Superior temporal gyrus (tissue), 1 donor: ENCODE measurements around the gene METRN.

Source experiments
- DNase-seq: peaks from one replicate; pipeline ENCODE4 v3.0.0-alpha.2; 2016; ENCODE audit errors: extremely low spot score

The METRN gene

DNA sequence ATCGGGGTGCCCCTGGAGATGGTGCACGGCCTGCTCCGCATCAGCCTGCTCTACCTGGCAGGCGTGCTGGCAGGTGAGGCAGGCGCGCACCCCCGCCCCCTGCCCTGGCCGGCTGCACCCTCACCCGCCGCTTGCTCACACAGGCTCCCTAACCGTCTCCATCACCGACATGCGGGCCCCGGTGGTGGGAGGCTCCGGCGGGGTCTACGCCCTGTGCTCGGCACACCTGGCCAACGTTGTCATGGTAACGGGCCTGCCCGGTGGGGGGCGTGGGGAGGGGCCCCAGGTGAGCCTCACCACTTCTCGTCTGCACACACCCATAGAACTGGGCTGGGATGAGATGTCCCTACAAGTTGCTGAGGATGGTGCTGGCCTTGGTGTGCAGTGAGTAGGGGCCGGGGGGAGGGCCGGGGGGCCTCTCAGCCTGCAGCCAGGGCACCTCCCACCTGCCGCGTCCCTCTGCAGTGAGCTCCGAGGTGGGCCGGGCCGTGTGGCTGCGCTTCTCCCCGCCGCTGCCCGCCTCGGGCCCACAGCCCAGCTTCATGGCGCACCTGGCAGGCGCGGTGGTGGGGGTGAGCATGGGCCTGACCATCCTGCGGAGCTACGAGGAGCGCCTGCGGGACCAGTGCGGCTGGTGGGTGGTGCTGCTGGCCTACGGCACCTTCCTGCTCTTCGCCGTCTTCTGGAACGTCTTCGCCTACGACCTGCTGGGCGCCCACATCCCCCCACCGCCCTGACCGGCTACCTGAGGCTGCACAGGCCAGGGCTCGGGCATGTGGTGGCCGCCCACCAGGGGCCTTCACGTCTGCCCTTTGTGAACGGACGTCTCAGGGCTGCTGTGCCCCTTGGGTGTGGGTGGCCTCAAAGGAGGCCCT, 37.4 kb upstream of the METRN start:
- DNase-seq = no peak

DNA sequence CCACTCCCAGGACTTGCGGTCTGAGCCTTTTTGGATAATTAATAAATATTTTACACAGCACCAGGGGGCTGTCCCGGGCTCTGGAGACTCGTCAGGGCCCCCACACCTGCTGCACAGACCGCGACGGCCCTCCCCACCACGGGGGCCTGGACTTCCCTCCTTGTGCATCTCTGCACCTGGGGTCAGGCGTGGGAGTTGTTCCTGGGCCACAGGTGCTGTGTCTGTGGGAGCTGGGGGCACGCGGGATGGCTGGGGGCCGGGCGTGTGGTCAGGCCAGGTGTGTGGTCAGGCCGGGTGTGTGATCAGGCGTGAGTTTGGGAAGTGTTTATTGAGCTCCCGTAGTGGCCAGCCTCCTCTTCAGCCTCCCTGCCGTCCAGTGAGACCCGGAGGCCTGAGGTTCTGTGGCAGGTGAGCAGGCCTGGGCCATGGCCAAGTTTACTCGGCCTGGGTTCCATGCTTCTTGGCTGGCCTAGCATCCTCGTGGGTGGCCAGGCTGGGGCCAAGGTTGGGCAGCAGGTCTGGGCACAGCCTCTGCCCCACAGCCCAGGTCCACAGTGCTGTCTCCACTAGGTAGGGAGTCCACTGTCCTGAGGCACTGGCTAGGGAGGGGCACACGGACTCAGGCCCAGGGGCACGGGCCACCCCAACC, 36.6 kb upstream of the METRN start:
- DNase-seq = no peak

DNA sequence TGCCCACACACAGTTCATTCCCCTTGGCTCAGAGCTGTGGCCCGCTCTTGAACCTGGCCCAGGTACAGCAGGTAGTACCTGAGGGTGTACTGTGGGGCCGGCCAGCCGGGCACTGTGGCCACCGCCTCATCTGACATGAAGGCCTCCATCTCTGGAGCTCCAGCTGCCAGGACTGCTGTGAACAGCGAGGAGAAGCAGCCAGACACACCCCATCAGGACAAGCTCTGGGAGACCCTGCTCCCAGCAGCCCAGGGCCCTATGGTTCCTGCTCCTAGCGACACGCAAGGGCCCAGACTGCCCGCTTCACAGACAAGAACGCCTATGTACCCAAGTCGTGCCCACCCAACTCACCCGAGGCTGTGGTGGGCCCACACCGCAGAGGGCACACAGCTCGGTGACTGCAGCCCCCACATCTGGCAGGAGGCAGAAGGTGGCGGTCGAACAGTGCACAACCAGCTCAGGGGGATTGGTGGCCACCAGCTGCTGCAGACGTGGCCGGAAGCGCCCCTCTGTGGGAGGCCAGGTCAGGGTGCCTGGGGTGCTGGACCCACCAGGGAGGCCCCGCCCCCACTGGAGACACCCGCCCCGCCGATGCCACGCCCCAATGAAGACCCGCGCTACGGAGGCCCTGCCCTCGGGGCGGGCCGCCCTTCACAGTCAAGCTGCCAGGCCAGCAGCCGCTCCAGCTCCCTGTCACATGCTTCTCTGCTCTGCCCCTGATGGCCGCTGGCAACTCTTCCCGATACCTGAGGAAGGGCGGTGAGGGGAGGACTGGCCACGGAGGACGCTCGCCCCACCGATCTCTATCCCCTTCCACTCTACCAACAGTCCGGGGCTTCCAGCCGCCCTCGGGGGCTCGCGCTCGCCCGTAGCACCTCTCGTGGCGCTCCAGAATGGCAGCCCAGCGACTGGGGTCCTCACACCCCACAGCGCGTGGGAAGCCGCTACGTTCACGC, 35.8 kb upstream of the METRN start:
- no peak for DNase-seq

DNA sequence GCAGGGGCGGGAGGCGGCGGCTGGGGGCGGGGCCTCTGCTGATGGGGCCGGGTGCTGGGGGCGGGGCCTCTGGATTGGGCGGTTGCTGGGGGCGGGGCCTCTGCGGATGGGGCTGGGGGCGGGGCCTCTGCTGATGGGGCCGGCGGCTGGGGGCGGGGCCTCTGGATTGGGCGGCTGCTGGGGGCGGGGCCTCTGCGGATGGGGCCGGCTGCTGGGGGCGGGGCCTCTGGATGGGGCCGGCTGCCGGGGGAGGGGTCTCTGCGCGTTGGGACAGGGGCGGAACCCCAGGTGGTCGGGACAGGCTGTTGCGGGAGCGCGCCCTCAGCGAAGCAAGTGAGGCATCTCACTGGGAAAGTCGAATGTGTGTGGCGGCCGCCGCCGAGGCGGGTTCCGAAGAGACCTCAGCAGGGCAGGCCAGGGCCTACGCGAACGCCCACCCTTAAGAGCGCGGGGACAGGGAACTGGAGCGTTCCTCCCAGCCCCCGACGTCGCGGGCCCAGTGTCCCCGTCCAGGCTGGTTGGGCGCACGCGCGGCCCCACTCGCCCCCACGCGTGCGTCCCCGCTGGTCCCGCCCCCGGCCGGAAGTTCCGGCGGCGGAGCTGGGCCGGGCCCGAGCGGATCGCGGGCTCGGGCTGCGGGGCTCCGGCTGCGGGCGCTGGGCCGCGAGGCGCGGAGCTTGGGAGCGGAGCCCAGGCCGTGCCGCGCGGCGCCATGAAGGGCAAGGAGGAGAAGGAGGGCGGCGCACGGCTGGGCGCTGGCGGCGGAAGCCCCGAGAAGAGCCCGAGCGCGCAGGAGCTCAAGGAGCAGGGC, 34.9 kb upstream of the METRN start, which contains the start of gene STUB1:
Gene STUB1 (plus strand): TSS at position 597 of the 811 bp plus-strand sequence. CDS start 116 bp downstream, at position 713.
- DNase-seq = peak; percentile 74

DNA sequence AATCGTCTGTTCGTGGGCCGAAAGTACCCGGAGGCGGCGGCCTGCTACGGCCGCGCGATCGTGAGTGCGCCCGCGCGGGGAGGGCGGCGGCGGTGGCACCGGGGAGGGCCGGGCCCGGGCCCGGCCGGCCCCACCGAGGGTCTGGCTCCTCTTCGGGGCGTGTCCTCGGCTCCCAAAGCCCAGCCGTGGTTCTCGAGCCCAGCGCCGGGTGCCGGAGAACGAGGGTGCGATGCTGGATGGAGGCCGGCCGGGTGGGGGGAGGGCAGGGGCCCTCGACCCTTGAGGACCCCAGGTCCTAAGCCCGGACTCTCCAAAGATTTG, 34.3 kb upstream of the METRN start:
- no peak for DNase-seq

DNA sequence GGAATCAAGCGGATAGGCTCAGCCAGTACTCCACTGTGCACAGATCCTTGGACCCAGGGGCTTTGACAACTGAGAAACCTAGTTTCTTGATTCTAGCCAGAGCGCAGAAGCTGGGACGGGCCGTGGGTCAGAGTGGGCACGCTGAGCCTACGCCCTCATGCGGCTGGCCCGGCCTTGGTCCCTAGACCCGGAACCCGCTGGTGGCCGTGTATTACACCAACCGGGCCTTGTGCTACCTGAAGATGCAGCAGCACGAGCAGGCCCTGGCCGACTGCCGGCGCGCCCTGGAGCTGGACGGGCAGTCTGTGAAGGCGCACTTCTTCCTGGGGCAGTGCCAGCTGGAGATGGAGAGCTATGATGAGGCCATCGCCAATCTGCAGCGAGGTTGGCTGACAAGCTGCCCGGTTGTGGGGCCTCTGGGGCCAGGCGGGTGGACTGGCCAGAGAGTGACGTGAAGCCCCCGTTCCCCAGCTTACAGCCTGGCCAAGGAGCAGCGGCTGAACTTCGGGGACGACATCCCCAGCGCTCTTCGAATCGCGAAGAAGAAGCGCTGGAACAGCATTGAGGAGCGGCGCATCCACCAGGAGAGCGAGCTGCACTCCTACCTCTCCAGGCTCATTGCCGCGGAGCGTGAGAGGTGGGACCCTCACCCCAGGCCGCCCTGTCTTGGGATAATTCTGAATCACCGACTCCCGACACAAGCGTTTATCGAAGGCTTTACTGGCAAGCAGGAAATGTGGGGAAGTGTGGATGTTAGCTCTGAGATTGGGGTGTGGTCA, 33.8 kb upstream of the METRN start:
- DNase-seq = no peak

DNA sequence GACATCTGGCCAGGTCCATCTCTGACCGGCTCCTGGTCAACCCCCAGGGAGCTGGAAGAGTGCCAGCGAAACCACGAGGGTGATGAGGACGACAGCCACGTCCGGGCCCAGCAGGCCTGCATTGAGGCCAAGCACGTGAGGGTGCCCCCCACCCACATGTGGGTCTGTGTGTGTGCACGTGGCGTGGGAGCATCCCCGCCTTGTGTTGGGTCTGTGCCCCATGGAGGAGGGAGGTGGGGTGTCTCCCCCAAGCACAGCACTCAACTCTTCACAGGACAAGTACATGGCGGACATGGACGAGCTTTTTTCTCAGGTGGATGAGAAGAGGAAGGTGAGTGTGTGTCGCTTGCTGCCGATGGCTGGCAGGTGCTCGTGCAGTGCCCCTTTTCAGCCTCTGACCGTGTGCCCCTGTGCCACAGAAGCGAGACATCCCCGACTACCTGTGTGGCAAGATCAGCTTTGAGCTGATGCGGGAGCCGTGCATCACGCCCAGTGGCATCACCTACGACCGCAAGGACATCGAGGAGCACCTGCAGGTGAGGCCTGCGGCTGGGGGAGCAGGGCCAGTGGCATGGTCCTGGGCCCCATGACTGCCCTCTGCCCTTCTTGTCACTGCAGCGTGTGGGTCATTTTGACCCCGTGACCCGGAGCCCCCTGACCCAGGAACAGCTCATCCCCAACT, 33.0 kb upstream of the METRN start:
- DNase-seq = no peak

DNA sequence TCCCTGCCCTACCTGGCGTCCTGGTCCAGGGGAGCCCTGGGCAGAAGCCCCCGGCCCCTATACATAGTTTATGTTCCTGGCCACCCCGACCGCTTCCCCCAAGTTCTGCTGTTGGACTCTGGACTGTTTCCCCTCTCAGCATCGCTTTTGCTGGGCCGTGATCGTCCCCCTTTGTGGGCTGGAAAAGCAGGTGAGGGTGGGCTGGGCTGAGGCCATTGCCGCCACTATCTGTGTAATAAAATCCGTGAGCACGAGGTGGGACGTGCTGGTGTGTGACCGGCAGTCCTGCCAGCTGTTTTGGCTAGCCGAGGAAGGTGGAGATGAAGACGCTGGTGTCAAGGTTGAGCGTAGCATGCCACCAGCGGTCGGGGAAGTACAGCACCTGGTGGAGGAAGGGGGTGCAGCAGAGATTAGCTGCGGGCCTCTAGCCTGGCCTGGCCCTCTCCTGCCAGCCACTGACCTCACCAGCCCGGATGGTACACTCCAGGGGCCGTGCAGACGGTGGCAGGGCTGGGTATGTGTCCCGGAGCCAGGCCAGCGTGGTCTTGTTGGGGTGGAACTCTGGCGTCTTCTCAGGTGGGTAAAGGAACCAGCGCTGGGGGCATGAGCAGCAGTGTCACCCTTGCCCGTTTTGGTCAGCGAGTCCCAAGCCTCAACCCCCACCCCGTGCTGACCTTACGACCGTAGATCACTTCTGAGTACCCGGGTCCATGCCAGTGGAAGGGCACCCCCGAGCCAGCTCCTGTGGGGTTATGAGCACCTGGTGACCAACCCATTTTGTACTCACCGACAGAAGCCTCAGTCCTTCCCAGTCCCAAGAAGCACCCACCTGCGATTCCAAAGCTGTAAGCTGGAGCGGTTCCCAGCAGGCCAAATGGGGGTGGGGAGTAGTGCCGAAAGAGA, 32.2 kb upstream of the METRN start:
- no peak for DNase-seq

DNA sequence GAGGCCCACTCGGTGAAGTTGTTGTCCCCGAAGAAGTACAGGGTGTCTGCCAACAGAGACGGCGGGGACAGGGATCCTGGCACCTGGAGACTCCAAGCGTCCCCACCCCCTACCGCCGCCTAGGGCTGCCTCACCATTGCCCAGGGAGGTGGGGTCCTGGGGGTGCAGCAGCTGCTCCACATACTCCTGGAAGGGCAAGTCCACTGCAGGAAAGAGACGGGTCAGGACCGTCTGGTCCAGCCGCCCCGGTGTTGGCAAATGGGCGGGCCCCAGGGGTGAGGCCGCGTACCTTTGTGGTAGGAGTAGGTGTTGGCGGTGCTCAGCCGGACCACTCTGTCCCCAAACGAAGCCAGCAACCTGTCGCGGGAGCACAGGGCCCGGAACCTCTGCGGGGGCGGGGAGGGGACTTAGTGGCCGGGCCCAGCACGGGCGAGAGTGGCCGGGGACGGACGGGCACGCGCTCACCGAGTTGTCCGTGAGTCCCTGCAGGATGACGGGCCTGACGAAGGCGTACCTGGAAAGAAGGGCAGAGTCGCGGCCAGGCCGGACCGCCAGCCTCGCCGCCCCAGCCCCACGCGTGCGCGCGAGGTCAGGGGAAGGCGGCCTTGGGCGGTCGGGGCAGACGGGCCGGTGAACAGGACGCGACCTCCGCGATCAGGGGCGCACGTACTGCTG, 31.4 kb upstream of the METRN start:
- DNase-seq = no peak

DNA sequence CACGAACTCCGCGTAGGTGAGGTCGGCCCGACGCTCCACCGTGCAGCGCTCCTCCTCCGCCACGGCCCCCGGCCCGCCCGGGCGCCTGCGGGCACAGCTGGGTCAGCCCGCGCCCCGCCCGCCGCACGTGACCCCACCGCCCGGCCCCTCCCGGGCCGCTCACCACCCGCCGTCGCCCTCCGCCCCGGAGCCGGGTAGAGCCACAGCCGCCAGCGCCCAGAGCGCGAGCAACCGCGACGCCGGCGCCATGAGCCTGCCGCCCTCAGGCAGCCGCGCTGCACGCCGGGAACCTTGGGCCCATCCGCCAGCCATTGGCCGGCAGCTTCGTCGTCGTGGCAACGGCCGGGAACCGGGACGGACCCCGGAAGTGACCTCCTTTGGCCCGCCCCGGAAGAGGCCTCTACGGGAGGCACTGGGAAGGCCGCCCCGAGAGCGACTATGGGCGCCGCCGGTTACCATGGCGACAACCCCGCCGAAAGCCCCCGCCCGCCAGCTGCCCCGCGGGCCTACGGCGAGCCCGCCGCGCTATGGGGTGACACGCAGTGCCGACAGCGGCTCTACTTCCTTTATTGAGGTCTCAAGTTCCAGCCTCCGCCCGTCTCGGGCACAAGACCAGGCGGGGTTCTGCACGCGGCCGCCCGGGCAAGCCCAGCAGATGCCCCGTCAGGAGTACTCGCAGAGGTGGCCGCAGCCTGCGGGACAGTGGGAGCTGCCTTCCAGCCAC, 30.7 kb upstream of the METRN start, which contains the start of gene JMJD8:
Gene JMJD8 (minus strand): TSS at position 264 of the 724 bp plus-strand sequence. CDS start 15 bp downstream, at position 249.
- peak; percentile 97 for DNase-seq

DNA sequence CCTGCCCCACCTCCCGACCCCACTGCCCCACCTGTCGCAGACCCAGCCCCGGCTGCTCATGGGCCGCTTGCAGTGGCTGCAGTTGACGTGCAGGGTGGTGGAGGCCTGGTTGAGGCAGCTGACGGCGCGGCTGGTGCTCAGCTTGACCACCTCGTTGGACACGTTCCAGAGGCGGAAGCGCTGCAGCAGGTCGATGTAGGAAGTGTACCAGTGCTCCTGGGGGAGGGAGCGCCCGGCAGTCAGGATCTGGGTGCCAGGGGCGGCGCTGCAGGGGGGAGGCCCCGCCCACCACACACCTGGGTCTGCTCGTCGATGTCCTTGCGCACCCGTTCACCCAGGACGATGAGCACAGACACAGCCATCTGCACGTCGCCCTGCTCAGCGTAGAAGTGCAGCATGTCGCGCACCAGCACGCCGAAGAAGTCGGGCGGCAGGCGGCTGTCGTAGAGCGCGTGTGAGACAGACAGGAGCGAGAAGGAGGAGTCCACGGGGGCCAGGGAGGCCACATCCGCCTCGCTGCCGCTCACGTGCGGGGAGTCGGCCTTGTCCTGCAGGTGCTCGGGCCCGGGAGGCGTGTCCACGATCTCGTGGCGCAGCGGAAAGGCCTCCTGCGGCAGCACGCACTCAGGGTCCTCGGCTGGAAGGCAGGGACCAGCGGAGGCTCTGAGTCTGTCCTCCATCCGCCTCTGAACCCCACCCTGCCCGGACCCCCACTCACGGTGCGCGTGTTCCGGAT, 29.8 kb upstream of the METRN start:
- no peak for DNase-seq

DNA sequence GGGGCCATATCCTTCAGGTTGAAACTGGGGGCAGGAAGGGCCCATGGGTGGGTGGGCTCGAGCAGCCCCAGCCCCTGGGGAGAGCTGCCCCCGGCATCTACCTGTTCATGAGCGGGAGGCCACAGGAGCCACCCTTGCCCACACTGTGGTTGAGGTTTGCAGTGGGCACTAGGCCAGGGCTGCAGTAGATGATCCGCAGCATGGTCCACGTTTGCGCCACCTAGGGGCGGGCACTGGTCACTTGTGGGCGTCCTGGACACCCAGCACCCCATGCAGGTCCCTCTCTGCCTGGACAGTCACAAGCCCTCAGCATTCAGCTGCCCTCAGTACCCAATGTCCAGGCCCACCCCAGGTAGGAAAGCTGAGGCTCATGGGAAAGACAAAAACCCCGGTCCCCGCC, 29.0 kb upstream of the METRN start:
- no peak for DNase-seq

DNA sequence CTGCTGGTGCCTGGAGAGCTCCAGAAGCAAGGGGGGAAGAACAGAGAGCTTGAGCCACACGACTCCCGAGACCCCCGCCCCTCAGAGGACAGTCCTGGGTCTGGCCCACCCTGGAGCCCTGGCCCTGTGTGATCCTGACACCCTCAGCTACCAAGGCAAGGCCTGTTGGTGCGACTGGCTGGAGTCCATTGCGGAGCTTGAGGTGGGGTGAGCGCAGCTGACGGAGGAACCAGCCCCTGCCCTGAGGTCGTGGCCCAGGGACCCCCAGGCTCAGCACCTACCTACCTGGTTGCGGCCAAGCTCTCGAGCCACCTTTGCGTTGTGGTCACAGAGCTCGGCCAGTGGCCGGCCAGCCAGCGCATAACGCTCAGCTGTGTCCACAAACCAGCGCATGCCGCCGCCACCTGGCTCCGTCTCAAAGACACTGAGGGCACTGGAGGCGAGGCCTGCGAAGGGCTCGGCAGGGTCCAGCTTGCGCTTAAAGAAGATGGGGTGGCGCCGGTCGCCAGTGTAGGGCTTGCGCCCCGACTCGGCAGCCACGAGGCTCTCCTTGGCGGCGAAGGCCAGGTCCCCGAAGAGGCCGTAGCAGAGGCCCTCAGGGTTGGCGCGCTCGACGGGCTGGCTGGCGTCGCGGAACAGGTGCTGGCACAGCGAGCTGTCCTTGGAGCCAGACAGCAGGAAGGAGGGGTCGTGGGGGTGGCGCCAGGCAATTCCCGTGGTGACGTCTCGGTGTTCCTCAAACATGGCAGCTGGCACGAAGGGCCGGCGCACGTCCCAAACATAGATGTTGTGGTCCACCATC, 28.3 kb upstream of the METRN start:
- no peak for DNase-seq

DNA sequence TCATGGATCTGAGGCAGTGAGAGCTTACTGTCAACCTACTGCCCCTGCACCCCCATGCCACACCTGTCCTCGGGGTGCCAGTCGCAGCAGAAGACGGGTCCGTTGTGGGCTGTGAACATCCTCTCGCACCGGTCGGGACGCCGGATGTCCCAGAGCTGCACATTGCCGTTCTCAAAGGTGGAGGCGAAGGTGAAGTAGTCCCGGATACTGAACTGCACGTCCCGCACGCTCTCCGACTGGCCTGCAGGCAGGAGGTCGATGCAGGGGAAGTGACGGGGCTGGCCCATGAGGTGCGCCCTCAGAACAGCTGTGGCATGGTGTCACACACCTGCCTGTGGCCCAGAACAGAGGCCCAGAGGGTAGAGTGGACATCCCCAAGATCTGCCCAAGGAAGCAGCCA, 27.4 kb upstream of the METRN start:
- no peak for DNase-seq

DNA sequence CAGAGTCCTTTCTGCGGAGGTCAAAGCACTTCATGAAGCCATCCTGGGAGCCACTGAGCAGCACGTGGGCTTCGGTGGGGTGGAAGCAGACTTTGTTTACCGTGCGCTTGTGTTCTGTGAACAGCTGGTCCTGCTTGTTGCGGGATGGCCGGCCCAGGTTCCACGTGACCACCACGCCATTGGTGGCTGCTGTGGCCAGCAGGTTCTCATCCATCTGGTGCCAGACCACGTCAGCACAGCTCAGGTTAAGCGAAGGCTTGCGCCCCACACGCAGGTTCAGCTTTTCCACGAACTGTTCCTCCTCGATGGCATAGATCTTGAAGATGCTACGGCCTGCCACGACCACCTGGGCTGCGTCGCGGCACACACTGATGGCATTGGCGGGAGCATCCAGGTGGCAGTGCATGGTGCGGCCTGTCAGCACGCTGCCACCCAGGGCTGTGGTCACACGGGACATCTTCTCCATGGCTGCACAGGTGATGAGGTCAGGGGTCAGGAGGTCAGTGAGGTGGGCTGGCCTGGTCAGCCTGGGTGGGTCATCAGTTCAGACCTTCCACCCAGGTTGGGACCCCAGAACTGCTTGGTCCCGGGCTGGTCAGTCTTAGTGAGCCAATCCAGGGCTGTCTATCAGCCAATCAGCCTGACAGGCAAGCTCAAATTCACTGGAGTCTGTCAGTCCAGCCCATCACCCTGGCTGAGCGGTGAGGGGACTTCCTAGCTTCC, 25.6 kb upstream of the METRN start:
- no peak for DNase-seq
